G401.6 (cell line): Measurements from ENCODE around the gene OXT.

Experiments used
- FAIRE-seq: peaks from 2 replicates; lab custom pipeline; 2012; peaks lifted over from hg19 to GRCh38; lab: Jason Lieb, UNC

Gene OXT

DNA sequence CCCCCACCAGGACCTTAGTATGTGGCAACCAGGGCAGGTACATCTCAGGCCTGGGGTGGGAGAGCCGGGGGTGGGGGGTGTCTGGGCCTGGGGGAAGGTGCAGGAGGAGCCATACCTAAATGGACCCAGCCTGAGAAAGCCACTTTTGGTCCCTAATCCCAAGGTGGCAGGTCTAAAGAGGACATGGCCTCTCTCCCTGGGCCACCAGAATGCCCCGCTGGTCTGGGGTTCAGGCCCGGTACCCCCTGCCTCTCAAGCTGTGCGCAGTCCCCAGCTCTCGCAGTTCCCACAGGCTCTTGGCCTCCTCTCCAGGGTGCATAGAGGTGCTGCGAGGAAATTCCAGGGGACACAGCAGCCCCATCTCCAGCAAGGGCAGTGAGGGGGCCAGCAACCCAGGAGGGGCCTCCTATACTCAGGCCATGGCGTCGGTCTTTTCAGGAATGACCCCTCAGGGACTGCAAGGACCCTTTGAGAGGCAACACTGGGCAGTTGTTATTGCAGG, 14.2 kb downstream of the OXT start:
- no peak for FAIRE-seq

DNA sequence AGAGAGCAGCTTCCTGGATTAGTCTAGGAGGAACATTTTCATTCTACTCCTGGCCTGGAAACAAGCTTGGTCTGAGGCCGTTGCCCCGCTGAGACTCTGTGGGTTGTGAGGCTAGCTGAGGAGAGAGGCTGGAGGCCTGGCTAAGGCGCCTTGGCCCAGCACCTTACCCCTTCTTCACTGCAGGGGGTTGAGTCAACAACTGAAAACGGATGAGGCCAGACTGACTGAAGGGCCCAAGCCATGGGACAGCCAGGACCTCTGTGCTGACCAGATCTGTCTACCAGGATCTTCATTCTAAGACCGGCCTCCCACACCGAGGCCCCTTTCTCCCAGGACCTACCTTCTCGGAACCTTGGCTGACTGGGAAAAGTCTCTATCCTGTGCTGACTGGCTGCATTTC, 16.6 kb downstream of the OXT start:
- no peak for FAIRE-seq

DNA sequence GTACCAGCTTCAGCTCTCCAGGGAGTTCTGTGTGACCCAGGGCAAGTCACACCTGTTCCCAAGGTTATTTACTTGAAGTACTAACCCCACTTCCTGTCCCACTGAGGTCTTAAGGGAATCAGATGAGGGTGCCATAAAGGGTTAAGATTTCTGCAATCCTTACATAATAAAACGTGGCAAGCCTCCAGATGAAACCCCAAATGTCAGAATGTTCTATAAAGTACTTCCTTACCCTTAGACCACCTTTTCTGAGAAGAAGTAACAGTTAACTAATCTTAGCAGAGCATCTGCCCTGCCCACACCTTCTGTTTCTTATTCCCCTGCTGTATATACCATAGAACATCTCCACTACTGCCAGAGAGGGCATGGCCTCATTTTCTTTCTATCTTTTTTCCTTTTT, 19.1 kb downstream of the OXT start:
- FAIRE-seq = no peak

DNA sequence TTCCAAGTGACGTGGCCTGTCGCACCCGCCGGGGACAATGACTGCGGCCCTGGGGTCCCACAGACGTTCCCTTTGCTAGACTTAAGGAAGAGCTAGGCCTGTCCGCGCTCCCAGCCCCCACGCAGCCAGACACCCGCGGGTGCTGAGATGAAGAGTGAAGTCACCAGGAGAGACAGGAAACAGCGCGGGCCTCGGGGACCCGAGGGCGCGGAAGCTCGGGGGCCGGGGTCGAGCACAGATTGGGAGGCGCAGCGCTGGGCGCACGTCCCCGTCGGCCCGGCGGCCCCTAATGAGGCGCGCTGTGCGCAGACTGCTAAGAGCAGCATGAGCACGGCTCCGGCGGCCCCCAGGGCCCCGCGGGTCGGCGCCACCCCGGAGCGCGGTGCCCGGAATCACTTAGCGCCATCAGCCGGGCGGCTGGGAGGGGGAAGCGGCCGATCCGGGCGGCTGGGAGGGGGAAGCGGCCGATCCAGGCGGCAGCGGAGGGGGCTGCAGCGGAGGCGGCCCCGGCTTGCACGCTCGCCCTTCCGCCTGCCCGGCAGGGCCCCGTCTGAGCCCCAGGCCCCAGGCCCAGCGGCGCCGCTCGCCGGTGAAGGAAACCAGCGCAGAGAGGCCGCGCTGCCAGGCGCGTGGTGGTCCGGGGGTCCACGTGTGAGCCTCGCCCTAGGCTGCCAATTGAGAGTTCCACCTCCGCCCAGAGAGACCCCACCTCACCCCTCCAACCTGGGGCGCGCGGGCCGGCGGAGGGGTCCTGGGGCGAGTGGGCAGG, 21.4 kb downstream of the OXT start:
- FAIRE-seq = no peak

DNA sequence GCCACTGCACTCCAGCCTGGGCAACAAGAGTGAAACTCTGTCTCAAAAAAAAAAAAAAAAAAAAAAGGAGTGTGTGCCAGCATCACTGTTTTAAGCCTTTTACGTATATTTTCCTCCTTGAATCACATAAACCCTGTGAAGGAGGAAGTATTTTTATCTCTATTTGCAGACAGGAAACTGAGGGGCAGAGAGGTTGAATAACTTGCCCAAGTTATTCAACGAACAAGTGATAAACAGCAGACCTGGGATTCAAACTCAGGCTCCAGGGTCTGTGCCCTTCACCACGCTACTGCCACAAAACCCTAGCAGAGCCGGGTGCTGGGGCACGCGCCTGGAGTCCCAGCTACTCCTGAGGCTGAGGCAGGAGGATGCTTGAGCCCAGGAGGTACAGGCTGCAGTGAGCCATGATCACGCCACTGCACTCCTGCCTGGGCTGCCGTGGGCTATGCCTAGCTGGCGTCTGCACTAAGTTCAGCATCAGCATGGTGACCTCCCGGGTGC, 22.5 kb downstream of the OXT start:
- no peak for FAIRE-seq

DNA sequence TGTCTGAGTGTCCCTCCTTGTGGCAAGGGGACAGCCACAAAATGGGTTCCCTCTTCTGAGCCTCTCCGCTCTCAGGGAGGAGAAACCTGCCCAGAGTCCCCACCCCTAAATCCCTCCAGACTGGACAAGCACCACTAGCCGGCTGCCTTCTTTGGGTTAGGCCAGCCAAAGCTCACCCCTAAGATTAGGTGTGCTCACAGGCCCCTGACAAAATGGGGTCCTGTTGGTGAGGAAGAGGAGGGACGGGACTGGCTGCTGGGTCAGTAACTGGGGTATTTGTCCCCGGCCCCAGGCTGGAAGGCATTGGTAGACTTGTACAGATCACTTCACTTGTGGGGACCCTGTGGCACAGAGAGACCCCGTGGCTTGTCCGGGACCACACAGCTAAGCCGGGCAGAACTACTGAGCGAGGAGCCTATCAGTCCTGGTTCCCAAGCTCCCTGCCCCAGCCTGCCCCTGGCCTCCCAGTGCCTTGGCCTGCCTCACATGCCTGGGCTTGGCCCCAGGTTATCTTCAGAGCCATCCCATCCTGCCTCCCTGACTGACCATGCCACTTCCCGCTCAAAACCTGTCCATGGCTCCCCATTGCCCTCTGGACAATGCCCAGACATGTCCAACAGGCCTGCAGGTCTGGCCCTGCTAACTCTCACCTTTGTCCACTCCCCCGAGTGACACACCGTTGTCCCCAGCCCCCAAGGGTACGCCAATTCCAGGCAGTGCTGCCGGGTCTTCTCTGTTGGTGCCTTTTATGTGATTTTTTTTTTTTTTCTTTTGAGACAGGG, 23.6 kb downstream of the OXT start:
- FAIRE-seq = no peak

DNA sequence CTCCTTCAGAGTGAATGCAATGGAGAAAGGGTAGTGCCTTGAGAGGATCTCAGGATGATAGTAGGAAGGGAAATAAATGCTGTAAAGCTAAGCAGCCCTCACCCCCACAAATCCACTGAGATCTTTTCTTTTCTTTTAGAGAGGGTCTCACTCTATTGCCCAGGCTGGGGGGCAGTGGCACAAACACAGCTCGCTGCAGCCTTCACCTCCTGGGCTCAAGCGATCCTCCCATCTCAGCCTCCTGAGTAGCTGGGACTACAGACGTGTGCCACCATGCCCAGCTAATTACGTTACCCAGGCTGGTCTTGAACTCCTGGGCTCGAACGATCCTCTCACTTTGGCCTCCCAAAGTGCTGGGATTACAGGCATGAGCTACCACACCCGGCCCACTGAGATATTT, 29.1 kb downstream of the OXT start:
- no peak for FAIRE-seq

DNA sequence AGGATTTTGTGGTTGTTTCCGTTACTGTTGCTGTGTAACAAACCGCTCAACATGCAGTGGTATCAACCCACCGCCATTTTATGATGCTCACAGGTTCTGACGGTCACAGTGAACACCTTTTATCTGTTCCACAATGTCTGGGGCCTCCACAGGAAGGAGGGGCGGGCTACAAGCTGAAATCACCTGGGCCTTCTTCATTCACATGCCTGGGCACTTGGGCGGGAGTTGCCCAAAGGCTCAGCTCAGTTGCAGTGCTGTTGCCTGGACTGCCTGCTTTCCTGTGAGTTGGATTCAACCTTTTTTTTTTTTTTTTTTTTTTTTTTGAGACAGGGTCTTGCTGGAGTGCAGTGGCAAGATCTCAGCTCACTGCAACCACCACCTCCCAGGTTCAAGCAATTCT, 29.8 kb downstream of the OXT start:
- FAIRE-seq = no peak

DNA sequence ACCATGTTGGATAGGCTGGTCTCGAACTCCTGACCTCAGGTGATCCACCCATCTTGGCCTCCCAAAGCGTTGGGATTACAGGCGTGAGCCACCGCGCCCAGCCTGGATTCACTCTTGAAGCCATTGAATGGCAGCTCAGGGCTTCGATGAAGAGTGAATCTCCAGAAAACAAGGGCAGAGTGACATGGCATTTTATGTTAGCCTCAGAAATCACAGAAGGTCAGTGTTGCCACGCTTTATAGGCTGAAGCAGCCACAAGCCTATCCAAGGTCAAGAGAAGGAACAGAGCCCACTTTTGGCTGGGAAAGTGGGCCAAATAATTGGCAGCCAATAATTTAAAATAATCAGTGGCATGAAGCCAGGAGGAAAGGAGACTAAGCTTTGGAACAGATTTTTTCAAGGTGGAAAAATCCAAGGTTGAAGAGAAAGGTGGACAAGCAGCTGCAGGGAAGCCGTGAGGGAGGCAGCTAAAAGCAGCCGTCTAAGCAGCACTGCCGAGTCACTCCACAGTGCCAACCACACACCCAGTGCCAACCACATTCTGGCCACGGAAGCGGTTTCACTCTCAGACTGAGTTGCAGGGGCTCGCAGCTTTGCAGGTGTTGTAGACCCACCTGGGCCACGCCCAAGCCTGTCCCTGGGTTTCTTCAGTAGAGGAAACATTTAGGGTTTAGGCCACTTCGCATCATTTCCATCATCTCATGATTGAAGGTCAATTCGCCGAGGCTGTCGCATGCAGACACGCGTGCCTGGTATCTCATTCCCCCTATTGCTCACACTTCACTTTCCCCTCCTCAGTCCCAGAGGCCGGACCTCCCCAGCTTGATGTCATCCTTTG, 30.5 kb downstream of the OXT start:
- FAIRE-seq = no peak

DNA sequence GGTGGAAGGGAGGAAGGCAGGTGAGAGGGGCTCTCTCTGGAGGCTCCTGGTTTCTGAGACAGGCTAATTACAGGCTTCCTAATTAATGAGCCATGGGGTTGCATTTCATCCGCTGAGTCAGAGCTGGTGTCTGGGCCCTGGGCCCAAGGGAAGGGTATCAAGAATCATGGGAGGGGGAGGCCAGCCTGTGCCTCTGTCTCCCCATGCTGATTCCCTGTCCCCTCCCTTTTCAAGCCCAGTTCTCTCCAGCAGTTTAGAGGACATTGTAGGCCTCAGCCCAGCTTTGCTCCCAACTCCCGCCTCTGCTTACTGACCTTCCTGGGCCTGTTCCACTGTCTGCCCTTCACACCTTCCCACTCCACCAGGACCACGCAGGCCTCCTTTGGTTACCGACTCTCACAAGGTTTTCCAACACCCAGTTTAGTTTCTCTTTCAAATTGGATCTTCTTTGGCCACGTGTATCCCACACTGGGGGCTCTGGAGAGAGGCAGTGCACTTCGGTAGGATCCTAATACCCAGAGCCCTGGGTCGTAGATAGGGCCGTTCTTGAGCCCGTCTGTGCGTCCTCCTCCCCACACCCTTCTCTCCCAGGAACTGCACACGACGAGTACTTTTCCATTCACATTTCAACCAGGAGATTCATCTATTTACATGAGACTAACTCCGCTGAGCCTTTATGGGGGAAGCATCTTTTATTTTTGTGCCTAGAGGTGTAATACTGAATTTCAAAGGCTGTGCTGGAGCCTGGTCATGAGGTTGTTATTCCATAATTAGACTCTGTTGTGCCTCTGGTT, 31.4 kb downstream of the OXT start:
- no peak for FAIRE-seq

DNA sequence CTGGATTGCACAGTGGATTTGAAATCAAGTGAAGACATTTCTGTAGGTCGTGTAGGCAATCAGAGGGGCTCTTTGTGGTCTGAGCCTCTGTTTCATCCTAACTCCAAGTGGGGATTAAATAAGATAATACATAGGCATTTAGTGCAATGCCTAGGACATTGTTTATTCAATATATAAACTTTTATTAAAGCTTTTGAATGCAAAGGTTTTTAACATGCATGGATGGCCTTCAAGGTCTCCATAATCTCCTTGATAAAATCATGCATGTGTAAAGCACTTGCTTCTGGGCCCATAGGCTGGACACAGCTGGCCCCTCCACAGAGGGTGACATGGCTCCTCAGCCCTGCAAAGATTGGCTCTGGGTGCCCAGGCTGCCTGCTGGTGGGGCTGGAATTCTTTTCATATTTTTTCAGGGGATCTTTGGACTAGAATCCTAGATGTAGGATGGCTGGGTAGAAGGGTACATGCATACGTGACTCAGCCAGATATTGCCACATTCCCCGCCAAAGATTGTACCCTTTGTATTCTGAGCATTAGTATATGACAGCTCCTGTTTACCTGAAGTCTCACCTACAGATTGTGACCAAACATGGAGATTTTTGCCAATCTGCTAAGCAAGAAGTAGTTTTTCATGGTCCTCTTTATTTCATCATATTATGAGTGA, 32.1 kb downstream of the OXT start:
- FAIRE-seq = no peak

DNA sequence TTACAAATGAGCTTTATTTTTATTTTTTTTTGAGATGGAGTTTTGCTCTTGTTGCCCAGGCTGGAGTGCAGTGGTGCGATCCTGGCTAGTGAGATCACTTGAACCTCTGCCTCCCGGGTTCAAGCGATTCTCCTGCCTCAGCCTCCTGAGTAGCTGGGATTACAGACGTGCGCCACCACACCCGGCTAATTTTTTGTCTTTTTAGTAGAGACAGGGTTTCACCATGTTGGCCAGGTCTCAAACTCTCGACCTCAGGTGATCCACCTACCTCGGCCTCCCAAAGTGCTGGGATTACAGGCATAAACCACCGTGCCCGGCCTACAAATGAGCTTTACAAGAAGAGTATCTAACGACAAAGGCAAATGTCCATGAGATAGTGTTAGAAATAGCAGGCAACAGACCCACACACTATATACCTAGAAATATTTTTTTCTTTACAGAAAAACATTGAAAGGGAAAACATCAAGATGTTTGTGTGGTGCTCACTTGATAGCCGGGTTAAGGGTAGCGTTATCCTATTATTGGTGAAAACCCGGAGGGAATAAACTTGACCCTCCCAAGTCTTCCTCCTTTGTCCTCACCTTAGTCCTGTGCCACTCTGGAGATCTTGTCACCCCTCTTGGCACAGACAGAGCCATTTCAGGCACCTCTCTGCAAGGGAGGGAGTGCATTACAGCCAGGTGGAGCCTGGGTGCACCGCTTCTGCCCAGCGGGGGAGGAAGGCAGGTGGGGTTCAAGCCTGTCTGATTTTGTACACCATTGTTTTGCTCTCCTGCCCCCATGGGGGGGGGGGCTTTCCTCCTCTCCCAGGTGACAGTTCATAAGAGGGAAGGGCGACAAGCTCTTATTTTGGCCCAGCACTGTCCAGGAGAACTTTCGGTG, 34.1 kb downstream of the OXT start:
- no peak for FAIRE-seq

DNA sequence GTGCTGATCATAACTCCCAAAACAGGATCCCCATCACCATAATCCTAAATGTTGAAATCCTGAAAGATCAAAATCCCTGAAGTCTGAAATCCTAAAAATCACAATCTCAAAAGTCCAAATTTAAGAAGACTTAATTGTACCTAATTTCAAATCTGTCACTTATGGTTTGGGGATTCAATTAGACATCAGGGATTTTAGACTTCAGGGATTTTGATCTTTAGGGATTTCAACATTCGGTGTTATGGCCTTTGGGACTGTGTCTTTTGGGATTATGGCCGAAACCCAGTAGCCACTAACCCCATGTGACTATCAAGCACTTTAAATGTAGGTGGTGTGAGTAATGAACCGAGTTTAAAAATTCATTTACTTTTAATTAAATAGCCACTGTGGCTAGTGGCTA, 34.8 kb downstream of the OXT start:
- no peak for FAIRE-seq

DNA sequence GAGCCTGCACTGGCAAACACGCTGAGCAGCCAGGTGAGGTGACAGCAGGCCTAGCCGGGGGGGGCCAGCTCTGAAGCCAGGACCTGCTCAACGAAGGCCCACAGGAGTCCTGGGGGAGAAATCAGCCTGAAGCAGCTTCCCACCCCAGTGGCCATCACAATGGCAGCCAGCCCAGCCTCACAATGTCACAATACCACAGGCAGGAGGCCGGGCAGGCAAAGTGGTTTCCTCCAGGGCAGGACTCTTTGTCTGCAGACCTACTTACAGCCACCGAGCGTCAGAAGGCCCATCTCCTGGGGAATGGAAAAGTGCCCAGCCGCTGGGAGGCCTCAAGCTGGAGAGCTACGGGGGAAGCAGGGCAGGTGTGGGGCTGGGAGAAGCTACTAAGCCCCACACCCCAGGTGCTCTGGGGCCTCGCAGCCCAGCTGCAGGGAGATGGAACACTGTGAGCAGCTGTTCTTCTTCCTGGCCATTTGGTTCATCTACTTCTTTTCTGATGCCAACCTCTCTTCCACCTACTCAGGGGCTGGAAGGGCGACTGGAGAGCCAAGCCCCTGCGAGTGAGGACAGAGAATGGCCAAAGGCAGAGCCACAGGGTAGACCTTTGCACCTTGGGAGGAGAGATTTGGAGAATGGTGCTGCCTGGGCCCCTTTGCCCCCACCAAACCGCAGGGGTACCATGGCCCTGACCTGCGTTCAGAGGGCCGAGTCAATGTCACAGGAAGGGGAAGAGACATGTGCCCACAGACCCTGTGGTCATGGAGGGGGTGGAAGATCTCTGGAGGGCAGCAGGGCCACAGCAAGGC, 35.4 kb downstream of the OXT start:
- no peak for FAIRE-seq

DNA sequence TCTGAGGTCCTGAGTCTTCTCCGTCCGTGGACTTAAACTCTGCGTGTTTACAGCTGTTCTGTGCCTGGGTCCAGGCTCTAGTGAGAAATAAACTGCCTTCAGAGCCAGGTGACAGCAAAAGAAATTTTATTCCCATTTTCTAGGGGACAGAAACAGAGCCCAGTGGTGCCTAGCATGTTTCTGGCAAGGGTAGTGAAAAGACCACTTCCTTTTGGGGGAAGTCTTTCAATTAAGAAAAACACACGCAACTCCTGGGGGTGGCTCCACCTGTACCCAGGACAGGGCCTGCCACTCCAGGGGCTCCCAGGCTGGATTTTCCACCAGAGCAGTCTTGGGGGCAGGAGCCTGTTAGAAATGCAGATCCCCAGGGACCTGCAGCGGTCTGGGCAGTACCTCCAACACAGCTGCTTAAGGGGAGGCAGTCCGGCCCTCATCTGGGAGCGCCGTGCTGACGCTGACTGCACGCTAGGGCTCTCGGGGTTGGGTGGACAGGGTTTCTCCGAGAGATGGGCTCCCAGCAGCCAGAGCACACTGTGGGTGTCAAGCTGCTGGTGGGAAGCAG, 36.1 kb downstream of the OXT start:
- no peak for FAIRE-seq

DNA sequence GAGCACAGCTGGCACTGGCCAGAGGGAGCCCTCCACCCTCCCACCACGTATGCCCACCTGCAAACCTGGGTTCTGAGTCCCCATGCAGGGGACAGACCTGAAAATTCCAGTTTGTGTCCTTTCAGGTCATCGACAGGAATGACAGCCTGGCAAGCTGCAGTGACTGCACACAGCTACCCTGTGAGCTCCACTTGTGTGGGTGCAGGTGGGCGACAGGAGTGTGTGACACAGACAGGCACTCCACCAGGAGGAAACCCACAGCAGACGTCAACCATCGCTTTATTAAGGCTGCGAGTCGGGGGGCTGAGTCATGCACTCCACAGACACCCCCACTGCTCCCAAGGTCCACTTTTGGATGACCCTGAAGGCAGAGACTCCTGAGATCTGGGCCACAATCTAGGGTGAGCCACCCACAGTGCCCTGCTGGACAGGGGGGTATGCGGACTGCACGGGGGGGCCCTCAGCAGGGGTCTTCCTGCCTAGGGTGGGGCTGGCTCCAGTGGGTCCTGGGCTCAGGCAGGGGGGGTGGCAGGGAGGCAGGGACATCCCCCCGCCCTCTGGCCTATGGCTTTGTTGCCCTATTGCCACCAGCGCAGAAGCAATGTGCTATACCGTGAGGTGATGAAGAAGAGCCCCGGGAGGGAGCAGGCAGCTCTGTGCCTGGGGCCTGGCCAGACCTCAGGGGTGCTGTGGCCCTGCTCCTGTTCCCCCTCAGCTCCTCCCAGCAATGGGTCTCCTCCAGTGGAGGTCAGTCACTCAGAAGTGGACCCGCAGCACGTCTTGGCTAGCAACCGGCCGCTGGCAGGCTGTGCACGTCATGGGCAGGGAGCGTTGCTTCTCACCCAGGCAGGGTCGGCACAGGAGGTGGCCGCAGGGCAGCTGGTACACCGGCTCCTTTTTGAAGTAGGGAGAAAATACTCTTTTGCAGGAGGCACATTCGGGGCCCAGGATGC, 38.2 kb downstream of the OXT start:
- FAIRE-seq = no peak

DNA sequence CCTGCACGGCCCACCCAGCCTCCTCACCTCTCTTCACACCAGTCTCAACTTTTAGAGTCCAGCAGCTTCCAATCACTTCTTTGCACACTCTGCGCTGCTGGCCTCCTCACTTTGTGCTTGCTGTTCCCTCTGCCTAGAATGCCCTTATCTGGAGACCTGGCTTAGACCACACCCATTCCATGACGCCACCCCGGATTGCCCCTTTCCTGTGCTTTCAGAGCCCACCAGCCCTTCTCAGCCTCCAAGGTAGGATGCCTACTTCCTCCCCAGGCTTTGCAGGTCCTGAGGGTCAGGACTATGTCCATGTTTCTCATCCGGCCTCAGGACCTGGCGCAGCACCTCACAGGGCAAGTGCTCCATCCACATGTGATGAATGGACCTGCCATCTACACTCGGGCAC, 40.1 kb downstream of the OXT start:
- FAIRE-seq = no peak

DNA sequence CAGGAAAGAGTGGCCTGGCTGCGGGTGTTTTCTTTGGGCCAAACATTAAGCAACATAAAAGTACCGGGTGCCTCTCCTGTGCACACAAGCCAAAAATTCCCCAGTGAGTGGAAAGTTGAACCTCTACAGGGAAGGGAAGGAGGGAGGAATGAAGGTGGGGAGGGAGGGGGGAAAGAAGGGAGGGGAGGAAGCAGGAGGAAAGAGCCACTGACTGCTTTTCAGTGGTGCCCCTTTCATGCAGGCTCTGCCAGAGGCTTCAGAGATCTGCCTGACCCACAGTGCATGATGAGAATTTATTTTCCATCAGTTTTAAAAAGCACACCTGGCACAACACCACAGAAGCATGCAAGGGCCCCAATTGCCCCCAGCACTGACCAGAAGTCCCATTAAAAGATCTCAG, 40.6 kb downstream of the OXT start:
- FAIRE-seq = no peak
